Erythroblast (primary cell): ENCODE measurements around the gene CWC15.

Source experiments
- GATA1 ChIP-seq: IDR thresholded peaks from 2 replicates; pipeline ENCODE4 v1.6.1; 2011; ENCODE audit warnings: low read depth, mild to moderate bottlenecking, control low read depth, low read length, moderate library complexity
- POLR2A ChIP-seq: IDR thresholded peaks from 2 replicates; pipeline ENCODE4 v1.6.1; 2011; ENCODE audit warnings: mild to moderate bottlenecking, low read length

GRCh38 chr11:94920311-94920710, 53.0 kb downstream of the CWC15 start:
- no peak for TF ChIP-seq POLR2A
- TF ChIP-seq GATA1: no peak
